Islet of Langerhans (tissue), 1 donor: ENCODE results near the gene SHISA6.

Source experiments
- FAIRE-seq: peaks from one replicate; lab custom pipeline; 2011; peaks lifted over from hg19 to GRCh38; lab: Jason Lieb, UNC

Gene SHISA6

DNA sequence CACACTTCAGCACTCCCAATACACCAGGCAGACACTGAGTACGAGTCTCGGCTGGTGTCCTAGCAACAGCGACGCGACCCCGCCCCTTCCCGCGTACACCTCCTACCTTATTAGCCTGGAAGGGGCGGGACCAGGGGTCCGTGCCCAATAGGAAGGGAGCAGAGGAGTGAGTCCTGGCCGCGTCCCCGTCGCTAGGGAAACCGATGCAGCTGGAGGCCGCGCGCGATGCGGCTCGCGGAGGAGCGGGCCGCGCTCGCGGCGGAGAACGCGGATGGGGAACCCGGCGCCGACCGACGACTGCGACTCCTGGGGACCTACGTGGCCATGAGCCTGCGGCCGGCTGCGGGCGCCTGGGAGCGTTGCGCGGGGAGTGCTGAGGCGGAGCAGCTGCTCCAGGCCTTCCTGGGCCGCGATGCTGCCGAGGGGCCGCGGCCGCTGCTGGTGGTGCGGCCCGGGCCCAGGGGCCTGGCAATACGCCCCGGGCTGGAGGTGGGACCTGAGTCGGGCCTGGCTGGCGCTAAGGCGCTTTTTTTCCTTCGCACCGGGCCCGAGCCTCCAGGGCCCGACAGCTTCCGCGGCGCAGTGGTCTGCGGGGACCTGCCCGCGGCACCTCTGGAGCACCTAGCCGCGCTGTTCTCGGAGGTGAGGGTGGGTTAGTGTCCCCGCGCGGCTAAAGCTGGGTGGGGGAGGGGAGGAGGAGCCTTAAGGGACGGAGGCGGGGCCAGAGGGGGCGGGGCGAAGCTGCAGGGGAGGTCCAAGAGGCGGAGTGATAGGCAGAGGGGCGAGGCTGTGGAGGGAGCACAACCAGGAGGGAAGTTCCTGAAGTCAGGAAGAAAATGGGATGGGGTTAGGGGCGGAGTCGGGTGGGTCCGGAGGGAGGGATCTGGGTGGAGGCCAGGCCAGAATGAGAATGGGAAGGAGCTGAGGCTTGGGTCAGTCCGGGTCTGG is 357.5 kb downstream of the SHISA6 start, which contains the start of gene DNAH9:
Gene DNAH9, plus strand, starts transcription at position 197 of the 948 bp plus-strand sequence. Its CDS starts 29 bp downstream, at position 226.
- peak; percentile 81 for FAIRE-seq

DNA sequence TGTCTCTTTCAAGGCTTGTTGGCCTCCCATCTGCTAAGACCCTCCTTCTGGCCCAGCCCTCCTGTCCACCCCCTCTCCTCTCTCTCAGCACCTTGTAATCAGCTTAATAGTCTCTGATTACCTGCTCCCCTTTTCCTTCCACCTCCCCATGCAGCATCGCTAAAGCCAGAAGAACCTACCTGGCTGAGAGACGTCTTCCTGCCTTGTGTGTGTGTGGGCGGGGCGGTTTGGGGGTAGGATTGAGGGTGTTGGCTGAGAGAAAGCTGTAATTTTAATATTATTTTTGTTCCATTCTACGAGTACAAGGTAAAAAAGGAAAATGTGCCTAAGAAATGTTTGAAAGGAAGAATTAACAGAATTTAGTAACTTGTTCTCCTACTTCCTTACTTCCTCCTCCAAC is 360.6 kb downstream of the SHISA6 start:
- no peak for FAIRE-seq

DNA sequence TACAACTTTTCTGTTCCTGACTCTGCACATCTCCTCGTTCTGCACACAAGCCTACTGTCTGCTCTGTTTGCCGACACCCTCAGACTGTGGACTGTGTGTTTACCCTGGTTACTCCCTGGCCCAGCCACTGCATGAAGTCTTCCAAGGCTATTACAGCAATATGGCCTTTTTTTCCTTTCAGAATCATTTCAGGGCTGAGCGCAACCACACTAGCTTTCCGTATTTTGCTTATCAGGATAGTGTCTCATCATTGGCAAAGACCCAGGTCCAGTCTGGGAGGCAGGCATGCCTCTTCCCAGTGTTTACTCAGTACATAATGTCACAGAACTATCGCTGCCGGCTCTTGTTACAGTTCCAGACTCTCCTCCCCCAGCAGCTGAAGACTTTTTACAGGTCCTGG is 367.4 kb downstream of the SHISA6 start:
- peak; percentile 58 for FAIRE-seq

DNA sequence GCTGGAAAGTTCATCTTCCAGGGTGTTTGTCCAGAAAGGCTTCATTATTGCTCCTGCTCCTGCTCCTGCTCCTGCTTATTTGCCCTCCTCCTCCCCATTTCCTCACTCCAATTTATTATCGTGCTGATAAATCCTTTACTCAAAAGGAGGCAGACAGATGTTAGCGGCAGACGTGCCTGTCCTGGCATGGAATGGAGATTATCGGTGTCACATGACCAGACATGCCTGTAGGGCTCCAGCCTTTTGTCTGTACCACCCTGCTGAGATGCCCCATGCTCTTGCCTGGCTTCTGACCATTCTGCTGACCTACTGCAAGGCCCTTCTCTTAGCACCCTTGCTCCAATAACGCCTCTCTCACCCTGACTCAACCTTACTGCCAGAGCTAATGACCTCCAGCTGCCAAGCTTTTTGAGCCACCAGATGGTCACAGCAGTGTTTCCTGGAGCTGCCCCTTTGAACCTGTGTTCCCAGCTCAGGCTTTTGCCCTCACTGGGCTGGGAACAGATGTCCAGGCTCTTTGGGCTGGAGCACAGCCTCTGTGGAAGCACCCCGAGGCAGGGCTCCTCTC is 370.1 kb downstream of the SHISA6 start:
- no peak for FAIRE-seq

DNA sequence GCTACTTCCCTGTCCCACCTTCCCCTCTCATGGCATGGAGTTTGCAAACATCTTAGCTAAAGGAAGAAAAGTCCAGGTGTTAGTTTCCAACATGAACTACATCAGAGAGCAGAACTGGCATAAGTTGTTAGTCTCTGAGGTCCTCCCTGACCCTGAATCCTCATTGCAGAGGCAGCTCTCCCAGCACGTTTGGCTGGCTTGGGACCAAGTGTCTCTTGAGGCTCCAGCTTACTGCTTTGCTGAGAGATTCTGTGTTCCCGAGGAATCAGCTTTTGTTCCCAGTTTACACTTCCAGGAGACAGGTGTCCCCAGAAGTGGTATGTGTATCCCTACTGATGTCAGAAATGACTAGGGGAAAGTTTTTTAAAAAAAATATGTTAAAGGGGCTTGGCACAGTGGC is 371.9 kb downstream of the SHISA6 start:
- FAIRE-seq = no peak
